SKM-1 treated with dmso at 0.1 percent for 144 hours (cell line): ENCODE results near the gene STAT1.

Experiments
- DNase-seq: peaks from one replicate; lab custom pipeline; 2025; ENCODE audit not compliant: unreplicated experiment; lab: John Stamatoyannopoulos, UW

STAT1 gene

DNA sequence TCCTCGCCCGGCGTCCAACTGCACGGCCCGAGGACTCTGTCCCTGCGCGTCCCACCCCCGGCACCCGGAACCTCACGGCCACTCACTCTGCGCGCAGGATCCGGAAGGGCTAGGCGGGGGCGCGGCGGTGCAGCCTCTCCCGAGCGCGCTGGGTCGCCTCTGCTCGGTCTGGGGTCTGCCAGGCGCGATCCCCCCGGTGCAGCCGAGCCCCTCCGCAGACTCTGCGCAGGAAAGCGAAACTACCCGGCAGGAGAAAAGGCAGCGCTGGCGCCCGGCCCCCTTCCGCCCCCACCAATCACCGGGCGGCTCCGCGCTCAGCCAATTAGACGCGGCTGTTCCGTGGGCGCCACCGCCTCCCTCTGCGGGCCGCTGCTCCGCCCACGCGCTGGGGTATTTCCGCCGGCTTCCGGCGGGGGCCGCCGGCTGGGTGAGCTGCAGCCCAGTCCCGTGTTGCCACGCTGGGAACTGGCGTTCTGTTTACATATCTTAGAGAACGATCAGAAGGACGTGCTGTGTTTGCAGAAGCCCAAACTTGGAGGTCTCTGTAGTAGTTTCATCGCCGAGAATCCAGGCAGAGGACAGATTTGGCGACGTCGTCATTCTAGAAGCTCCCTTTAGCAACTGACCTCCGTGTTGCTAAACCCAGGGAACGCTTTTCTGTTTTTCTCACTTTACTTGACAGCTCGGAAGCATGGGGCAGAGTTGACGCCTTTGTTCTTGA is at the start of gene STAT1:
Gene STAT1, minus strand, starts transcription at position 240 of the 721 bp plus-strand sequence. CDS start 4,168 bp downstream, outside the sequence.
- peak; percentile 83 for DNase-seq

DNA sequence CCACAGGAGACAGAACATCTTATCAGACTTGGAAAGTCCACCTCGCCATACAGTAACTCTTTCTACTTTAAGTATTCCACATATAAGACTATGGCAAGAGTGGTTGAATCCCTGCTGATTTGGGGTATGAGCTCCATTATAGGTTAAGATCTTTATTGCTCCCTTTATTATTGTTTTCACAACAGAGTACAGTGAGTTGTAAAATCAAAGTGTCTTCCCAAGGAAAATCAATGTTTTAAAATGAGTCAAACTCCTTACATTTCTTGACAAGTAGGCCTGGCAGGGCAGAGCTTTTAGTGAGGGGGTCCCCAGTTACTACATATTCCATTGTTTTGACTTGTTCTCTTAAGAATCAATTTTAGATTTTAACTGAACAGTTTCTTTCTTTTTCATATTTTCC is 49.6 kb upstream of the STAT1 start:
- DNase-seq = no peak

- DNase-seq = no peak
Observed at GRCh38 chr2:191061381-191061980, 47.5 kb upstream of the STAT1 start.

GRCh38 chr2:191059308-191059707 is 45.3 kb upstream of the STAT1 start:
- no peak for DNase-seq

- DNase-seq = peak; percentile 50
Observed at GRCh38 chr2:191056228-191056627, 42.3 kb upstream of the STAT1 start.

GRCh38 chr2:191053256-191053655 is 39.3 kb upstream of the STAT1 start:
- DNase-seq = no peak

GRCh38 chr2:191051825-191052778 is 38.1 kb upstream of the STAT1 start:
- DNase-seq = peak; percentile 78

- no peak for DNase-seq
Observed at GRCh38 chr2:191051177-191051576, 37.2 kb upstream of the STAT1 start.

- DNase-seq = no peak
Observed at GRCh38 chr2:191050640-191050987, 36.6 kb upstream of the STAT1 start.

DNA sequence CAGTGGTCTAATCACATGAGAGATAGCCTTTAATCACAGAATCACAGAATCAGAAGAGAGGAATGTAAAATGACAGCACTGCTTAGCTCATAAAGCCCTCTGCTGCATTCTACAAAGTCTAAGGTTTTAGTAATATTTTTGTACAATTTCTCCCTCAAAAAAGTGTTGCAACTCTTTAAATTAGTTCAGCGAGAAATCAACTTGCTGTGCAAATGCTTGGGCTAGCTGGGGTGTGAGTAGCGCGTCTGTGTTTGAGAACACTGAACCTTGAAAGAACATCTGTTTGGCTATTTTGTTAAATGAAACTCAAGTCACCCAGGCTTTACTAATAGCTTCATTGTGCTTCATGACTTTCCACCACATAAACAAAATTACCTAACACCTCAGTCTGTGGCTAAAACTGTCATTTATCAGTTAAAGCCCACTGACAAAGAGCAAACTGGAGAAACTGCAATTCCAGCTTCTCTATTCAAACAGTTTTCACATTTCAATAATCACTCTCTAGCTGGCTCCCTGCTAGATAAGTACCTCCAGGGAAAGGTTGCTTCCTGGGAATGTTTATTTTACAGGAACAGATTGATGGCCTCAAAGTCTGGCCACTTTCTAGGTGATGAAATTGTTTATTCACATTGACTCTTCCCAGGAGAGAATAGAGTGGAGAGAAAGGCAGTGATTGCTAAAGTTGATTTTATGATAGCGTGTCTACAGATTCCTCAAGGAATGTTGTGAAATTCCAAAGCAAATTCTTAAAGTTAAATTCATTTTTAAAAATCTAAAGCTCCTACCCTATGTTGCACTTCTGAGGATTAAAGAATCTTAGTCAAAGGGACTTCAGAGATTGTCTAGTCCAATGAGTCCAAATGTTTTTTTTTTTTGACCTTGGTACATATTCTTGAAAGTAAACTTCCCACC is 36.0 kb upstream of the STAT1 start:
- no peak for DNase-seq

DNA sequence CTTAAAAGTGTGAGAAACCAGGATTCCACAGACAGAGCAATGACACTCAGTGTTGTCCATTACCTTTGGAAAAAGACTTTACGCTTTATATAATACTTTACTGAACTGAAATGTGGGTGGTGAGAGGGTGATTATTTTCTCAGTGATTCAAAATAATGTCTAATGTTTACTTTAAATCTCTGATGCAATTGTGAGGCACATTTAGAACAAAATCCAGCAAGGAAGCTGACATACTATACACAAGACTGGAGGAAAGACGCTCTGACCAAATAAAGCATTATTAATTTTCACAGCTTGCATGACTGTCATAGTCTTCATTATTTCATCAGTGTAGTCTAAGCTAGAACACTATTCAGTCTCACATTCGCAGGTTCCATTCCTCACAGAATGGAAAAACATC is 34.1 kb upstream of the STAT1 start:
- DNase-seq = no peak

DNA sequence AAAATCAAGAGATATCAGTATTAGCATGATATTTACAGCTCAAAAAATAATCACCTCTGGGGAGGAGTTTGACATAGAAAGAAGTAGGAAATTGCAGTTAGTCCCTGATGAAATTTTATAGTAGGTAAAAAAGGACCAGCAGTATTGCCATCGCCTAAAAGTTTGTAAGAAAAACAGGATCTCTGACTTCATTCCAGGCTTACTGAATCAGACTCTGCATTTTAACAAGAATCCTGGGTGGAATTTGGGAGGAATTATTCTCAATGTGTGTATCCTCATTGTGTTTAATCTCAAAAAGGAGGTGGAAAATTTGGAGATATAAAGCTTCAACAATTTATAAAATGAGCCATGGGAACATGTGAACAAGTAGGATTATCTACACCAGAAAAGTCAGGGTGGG is 31.2 kb upstream of the STAT1 start:
- no peak for DNase-seq

DNA sequence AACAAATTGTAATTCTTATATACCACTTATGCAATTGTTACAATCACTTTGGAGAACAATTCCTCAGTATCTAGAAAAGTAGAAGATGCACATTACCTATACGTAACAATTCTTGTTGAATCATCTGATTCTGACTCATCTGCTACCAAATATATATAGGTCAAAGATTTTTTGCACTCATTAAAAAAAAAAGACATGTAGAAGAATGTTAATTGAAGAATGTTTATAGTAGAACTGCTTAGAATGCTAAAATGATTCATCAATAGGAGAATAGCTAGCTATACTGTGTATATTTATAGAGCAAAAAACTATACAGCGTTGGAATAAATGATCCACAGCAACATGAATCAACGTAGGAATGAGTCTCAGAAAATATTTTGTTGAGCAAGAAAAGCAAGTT is 29.5 kb upstream of the STAT1 start:
- no peak for DNase-seq

GRCh38 chr2:191041418-191042161 is 27.6 kb upstream of the STAT1 start:
- no peak for DNase-seq

DNA sequence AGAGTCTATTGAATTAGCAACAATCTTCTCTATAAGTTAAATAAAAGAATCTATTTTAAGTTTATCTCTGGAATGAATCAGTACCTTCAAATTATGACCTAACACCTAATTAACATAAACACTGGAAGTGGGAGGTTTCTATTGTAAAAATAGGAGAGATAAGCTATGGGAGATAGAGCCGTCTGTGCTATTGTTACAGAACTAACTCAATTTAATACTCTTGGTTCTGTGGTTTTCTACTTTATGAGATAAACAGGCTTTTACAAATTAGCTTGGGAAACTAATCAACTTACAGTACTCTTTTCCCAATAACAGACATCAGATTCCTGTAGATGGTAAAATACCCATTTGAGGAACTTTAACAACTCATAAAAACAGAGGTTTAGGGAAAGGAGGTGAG is 25.6 kb upstream of the STAT1 start:
- no peak for DNase-seq

DNA sequence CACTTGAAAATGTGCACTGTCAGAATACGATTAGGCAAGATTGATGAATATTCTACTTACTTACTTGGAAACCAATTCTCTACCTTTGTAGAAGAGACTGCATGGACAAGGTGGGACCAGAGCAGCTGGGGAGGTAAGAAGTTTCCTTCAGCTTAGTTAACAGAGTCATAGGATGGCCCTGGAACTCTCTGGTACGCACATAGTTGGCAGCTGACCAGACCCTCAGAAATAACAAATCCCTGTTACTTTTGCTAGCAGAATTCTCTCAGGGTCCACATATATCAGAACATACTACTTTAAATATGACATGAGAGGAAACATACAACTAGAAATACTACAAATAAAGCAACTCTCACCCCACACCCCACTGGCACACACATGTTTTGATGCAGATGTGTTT is 24.8 kb upstream of the STAT1 start:
- DNase-seq = no peak

- DNase-seq = no peak
Observed at GRCh38 chr2:191038241-191038725, 24.3 kb upstream of the STAT1 start.

DNA sequence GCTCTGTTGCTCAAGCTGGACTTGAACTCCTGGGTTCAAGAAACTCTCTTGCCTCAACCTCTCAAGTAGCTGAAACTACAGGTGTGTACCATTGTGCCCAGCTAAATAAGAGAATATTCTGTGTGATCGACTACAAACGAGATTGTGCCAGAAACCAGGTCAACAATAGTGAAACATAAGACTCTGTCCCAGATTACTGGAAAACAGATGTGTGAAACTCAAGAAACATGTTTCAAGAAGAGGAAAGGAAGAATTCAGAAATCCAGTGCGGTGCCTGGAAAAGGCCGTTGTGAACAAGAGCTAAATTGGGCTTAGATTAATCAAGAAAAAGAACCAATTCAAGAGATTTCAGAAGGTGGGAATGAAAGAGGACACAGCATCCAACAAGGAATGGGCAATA is 23.4 kb upstream of the STAT1 start:
- no peak for DNase-seq

GRCh38 chr2:191036363-191036762 is 22.4 kb upstream of the STAT1 start:
- no peak for DNase-seq
